Measurements from ENCODE around the gene FHOD3. TPM values are rescaled to one million over a fixed set of nuclear protein-coding genes. Genes with fewer than 3 reads are reported as not detected.

FHOD3 gene
- total and polyA plus RNA-seq, 2 of the 8 experiments (the other 6 are each of a cell fraction or from before 2014, with no cell fraction given) = 9.7 to 10.5 TPM

- TF ChIP-seq KDM1A (IDR thresholded peaks at IDR 0.05; ENCODE audit: borderline replicate concordance, low read length) (no peak), SP1 (IDR thresholded peaks at IDR 0.05; ENCODE audit: low read depth, low read length) (no peak), SIX5 (IDR thresholded peaks at IDR 0.05; ENCODE audit: low read depth, low read length) (no peak), SRF (IDR thresholded peaks at IDR 0.05; ENCODE audit: low read depth, low read length) (no peak), ZNF274 (IDR thresholded peaks at IDR 0.05; ENCODE audit: borderline replicate concordance, extremely low read depth, low read length) (no peak)
These were observed 421.3 kb downstream of the FHOD3 start (continued) for GRCh38 chr18:36718705-36719328.
